ENCODE results near the gene TRMT11. TPM values are rescaled to one million over a fixed set of nuclear protein-coding genes. Genes with fewer than 3 reads are reported as not detected.
A peak's percentile ranks its signal among the peaks of the same experiment; 100 is the strongest.
"Not testable (repeated sequence)": the region's sequence is repeated elsewhere in the genome, so short reads cannot be mapped to it uniquely, and the experiment has no call there.

Gene TRMT11
- polyA plus RNA-seq, 5 donors, result 23.3 to 34.3 (median 28.3) TPM

DNA sequence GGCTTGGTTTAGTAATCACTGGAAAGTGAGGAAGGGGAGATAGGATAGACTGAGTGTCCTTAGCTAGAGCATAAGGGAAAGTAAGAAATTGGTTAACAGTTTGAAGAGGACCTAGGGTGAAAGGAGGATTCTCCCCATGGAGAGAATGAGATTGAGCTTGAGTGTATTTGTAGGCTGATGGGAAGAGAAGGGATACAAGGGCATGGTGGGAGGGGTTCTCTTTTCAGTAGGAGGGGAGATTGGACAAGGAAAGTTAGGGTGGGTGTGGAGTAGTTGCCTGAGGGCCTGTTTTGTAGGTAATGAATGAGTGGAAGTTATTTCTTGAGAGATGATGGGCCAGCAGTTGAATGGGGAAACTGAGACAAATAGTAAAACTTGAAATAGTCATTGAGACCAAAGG lies 1.9 kb downstream of the TRMT11 start:
- DNase-seq, result no peak

DNA sequence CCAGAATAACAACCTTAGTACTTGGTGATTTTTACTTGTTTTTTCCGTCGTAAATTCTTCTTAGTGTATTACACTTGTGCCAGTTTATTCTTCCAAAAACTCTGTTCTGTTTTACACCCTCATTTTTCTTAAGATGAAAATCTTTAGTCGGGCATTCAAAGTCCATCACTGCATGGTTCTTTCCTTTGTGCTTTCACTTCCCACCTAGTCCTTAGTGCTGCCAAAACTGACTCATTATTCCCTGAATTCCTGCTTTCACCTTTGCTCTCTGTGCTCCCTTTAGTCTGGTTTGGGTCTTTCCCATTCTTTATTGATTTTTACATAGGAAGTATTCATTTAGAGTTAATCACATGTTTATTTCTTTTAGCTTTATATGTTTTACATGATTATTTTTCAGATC lies 3.3 kb downstream of the TRMT11 start:
- no peak for DNase-seq

DNA sequence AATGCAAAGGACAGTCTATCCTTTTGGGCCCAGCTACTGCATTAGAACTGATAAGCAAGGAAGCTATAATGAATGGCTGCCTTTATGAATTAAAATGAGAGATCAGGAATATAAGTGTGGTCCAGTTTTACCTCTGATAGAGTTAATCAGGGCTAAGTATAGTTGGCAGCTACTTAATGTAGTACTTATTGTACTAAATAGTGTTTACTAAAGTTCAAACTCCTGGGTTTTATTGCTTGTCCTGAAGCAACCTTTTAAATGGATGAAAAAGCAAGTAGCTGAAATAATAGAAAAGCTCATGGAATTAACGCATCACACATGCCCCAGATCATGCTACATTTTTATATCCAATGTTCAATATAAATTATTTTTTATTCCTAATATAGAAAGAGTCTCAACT lies 5.3 kb downstream of the TRMT11 start:
- DNase-seq, result no peak

- DNase-seq, result no peak
Measured at GRCh38 chr6:125994670-125995488, 8.5 kb downstream of the TRMT11 start.

GRCh38 chr6:125995972-125996580 lies 9.7 kb downstream of the TRMT11 start:
- DNase-seq, result peak; percentile 40 to 52

GRCh38 chr6:126002755-126003679 lies 16.7 kb downstream of the TRMT11 start:
- DNase-seq, result no peak

GRCh38 chr6:126007800-126008199 lies 21.5 kb downstream of the TRMT11 start:
- DNase-seq, result no peak

DNA sequence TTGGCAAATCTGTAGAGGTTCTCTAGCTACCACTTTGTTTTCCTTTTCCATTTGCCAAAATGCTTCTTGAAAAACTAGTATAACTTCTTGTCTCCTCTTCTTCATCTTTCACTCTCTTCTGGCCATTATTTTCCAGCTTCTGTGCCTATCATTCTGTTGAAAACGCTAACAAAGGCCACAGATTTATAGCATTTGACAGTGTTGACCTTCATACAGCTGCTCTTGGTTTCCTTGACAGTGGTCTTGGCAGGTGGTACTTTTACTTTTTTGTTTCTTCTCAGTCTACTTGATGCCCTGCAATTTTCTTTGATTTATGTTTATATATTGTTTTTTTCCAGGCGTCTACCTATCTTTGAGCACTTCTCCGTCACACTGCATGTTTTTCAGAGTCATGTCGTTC lies 23.7 kb downstream of the TRMT11 start:
- DNase-seq, result no peak

DNA sequence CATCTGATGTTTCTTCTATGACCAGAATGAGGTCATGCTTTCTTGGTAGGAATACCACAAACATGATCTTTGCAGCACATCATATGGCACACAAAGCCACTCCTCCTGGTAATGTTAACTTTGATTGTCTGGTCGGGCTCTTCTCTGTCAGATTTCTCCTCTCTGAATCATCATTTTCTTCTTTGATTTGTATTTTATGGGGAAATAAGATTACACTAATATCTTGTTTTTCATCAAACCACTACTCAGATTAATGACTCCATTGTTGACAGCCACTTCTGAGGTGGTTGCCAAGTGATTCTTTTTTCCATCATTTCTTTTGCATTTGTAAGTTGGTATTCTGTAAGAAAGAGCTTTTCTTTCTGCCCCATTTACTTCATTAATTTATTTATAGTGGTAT lies 29.5 kb downstream of the TRMT11 start:
- DNase-seq, result no peak

GRCh38 chr6:126016591-126016990 lies 30.3 kb downstream of the TRMT11 start:
- DNase-seq, result no peak

DNA sequence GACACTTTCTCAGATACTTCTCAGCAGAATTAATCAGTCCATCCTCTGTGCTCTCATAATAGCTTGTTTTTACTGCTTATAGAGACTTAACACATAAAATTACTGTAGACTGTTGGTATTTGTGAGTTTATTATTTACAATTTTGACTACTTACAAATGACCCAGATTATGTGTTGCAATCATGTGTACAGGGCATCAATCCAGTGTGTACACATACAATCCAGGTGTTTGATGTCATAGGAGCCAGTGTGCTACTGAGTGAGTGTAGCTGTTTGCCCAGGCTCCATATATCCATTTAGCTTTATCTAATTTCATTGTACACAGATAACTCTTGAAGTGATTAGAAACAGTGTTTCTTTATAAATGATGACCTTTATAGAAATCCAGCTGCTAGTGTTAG lies 31.3 kb downstream of the TRMT11 start:
- DNase-seq, result no peak

- DNase-seq, result no peak
Measured at GRCh38 chr6:126020305-126021050, 34.1 kb downstream of the TRMT11 start.

DNA sequence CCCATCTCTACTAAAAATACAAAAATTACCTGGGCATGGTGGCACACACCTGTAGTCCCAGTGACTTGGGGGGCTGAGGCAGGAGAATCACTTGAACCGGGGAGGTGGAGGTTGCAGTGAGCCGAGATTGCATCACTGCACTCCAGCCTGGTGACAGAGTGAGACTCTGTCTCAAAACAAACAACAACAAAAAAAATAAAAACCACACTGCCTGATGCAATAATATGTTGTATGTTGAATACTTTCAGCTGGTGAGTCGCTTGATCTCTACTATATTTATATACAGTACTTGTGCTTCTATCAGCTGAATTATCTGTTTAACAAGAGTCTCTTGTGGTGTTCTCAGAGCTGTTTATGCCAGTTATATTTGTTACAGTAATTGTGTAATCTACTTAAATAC lies 37.1 kb downstream of the TRMT11 start:
- not testable (repeated sequence) for DNase-seq

GRCh38 chr6:126026001-126026400 lies 39.7 kb downstream of the TRMT11 start:
- no peak for DNase-seq

- DNase-seq, result no peak
Measured at GRCh38 chr6:126027601-126028000, 41.3 kb downstream of the TRMT11 start.

DNA sequence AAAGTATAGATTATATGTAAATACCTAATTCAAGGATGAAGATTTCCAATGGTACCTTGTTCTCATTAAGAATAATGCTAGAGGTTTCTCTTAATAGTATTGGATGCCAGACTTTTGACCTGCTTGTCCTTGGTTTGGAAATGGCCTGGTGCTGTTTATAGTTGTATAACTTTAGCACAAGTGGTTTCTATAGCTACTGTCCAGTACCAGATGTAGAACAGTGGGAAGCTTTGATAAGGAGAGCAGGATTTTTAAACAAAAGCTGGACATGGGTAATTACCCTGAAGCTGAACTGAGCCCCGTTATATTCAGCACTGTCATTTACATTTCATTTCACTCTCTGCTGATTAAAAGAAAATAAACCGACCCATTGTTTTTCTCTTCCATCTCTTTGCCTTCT lies 43.7 kb downstream of the TRMT11 start:
- peak in 1 of 2 donors; percentile 22 for DNase-seq

- DNase-seq, result peak; percentile 52 to 53
Measured at GRCh38 chr6:126033696-126034095, 47.4 kb downstream of the TRMT11 start.

DNA sequence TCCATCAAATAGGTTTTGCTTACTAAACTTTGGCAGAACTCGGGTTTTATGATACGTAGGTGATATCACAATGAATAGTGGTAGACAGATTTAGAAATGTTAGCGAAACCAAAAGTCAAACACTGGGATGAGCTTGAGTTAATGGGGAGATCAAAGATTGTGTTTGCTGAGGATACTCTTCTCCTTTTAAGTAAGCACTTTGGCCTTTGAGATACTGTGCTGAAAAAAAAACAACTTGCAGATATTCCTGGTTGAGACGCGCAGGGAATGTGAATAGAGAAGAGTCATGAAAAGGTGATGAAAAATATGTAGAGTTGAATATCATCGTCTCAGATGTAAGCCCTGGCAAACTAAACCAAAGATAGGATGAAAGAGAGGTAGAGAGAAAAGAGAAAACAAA lies 48.3 kb downstream of the TRMT11 start:
- no peak for DNase-seq

DNA sequence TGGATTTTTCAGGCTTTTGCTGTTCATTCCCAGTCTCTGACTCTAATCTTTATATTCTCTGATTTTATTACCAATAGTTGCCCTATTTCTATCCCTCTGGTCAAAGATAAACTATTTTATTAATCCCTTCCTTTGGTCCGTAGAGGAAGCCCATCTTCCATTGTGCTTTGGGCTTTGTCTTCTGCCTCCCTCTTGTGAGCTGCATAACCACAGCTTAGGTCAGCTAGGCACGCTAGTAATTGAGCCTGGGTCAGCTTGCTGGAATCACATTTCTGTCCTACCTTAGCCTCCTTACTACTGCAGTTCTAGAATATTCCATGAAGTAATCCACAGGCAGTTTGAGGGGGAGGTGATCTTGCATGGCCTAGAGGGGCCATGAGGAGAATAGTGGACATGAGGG lies 49.4 kb downstream of the TRMT11 start:
- no peak for DNase-seq

DNA sequence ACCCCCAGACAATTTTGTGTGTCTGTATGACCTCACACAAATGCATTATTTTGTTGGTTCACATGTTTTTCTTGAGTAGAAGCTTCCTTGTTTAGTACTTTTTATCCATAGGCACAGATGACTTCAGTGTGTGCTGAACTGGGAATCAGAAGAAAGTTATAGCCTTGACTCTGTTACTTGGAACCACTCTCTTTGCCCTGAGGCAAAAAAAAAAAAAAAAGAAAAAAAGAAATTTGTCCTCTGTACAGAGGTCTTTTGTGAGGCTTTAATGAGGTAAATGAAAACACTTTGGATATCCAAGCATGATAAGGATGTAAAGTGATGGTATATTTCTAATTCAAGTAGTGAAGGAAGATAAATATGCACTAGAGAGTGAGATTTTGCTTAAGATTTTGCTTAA lies 51.9 kb downstream of the TRMT11 start:
- no peak for DNase-seq

DNA sequence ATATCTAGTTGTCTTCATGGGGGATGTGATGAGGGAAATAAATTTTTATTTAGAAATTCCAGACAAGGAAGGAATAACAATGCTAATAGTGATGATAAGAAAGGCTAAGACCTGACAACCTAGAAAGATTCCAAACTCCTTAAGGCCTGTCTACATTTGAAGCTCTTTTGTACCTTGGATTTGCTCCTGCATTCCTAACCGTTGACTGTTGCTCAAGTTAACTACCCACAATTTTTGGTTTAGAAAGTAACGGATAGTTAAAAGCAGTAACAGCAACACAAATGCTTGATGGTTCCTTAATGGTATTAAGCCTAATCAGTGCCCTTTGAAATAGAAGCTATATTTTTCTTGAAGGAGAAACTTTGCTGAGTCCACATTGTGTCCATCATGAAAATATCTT lies 52.9 kb downstream of the TRMT11 start:
- no peak for DNase-seq

- DNase-seq, result no peak
Measured at GRCh38 chr6:126040394-126040793, 54.1 kb downstream of the TRMT11 start.
